HepG2 (cell line): Measurements from ENCODE around the gene SETD2.

Experiments
- CTCF ChIP-seq: sonication (generic); formaldehyde crosslinking; IDR thresholded peaks from 2 replicates; pipeline ENCODE4 v1.5.0; 2020; ENCODE audit warnings: mild to moderate bottlenecking, missing genetic modification reagents, moderate library complexity
- JUND ChIP-seq: sonication (generic); formaldehyde crosslinking; IDR thresholded peaks from 2 replicates; pipeline ENCODE4 v1.8.0; 2022; ENCODE audit warnings: mild to moderate bottlenecking, missing genetic modification reagents
- MTF1 ChIP-seq: sonication (generic); formaldehyde crosslinking; IDR thresholded peaks from 2 replicates; pipeline ENCODE4 v1.5.0; 2020; ENCODE audit warnings: missing genetic modification reagents
- MYC ChIP-seq: sonication (generic); formaldehyde crosslinking; IDR thresholded peaks from 2 replicates; pipeline ENCODE4 v1.9.0; 2021; ENCODE audit warnings: missing genetic modification reagents, borderline replicate concordance
- TAF1 ChIP-seq: sonication (generic); formaldehyde crosslinking; IDR thresholded peaks from 2 replicates; pipeline ENCODE4 v1.4.0; 2020; ENCODE audit warnings: missing genetic modification reagents
- ZMYM2 ChIP-seq: sonication (generic); formaldehyde crosslinking; IDR thresholded peaks from 2 replicates; pipeline ENCODE4 v1.8.0; 2022; ENCODE audit warnings: mild to moderate bottlenecking, missing genetic modification reagents
- ZNF775 ChIP-seq: sonication (generic); formaldehyde crosslinking; IDR thresholded peaks from 2 replicates; pipeline ENCODE4 v1.4.0; 2020; ENCODE audit warnings: missing genetic modification reagents, mild to moderate bottlenecking, moderate library complexity, borderline replicate concordance
- ZNF792 ChIP-seq: IDR thresholded peaks from 2 replicates; pipeline ENCODE4 v1.6.1; 2016
- ZXDC ChIP-seq: sonication (generic); formaldehyde crosslinking; IDR thresholded peaks from 2 replicates; pipeline ENCODE4 v1.5.0; 2020; ENCODE audit warnings: mild to moderate bottlenecking, missing genetic modification reagents

- TF ChIP-seq JUND (CRISPR knock-in tag) (no peak), TAF1 (CRISPR knock-in tag) (no peak), CTCF (CRISPR knock-in tag) (no peak), MYC (no peak), MTF1 (CRISPR knock-in tag) (no peak), ZNF792 (CRISPR knock-in tag) (no peak), ZMYM2 (CRISPR knock-in tag) (no peak), ZXDC (CRISPR knock-in tag) (no peak), ZNF775 (CRISPR knock-in tag) (no peak)
These were observed 139.0 kb downstream of the SETD2 start for GRCh38 chr3:47024932-47025331.
